ENCODE data around the gene GLRA3. TPM values are rescaled to one million over a fixed set of nuclear protein-coding genes. Genes with fewer than 3 reads are reported as not detected.

The GLRA3 gene
- total and polyA plus RNA-seq, 10 of the 15 experiments (the other 5 are each of a cell fraction or from before 2014, with no cell fraction given), result not detected

DNA sequence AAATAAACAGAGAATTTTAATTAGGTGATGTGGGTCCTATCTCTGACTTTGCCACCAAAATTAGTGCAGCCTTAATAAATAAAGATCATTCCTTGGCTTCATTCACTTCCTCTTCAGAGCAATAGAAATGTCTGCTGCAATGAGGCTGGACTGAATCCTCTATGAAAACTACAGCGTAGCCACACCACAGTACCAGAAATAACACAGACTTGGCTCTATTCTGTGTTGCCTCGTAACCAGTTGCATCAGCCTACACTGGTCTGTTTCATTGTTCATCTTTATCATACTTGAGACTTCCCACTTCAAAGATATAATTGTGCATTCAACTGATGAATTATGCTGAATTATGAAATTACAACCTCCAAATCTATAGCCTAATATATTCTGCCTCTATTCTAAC lies 15.8 kb downstream of the GLRA3 start (continued):
- no peak for TF ChIP-seq E2F8 (IDR thresholded peaks at IDR 0.05; ENCODE audit: low read depth, partially characterized antibody)
- no peak for TF ChIP-seq SUPT20H (IDR thresholded peaks at IDR 0.05; ENCODE audit: borderline replicate concordance, control insufficient read depth, low read depth, low read length)
- TF ChIP-seq SUZ12 (IDR thresholded peaks at IDR 0.05; ENCODE audit: unreplicated experiment), result no peak
- no peak for TF ChIP-seq SP1 (IDR thresholded peaks at IDR 0.05; ENCODE audit: low read depth, low read length)
- no peak for TF ChIP-seq RUNX3 (IDR thresholded peaks at IDR 0.05; ENCODE audit: low read length)
- no peak for TF ChIP-seq POLR2AphosphoS5 (IDR thresholded peaks at IDR 0.05; ENCODE audit: low read length)
- no peak for TF ChIP-seq NBN (IDR thresholded peaks at IDR 0.05)

- Histone ChIP-seq H3K4me1 (ENCODE audit: control insufficient read depth, insufficient read depth, low read length) (no peaks in the 10 kb centered on the region), H3K27me3 (replicated peaks in 1 of 2; ENCODE audit: control insufficient read depth in 2 of 2, insufficient read depth in 2 of 2, low read length in 1 of 2) (no peaks in the 10 kb centered on the region), H4K20me1 (ENCODE audit: control insufficient read depth, insufficient read depth) (no peaks in the 10 kb centered on the region), H3K36me3 (ENCODE audit: control insufficient read depth in 2 of 2, insufficient read depth in 2 of 2, low read length in 1 of 2) (no peaks in the 10 kb centered on the region), H3K9me3 (replicated peaks; ENCODE audit: control insufficient read depth, insufficient read depth, low read length) (no peaks in the 10 kb centered on the region), H3K79me2 (ENCODE audit: control insufficient read depth, insufficient read depth, low read length) (no peaks in the 10 kb centered on the region), H2AFZ (ENCODE audit: control insufficient read depth, low read depth, low read length) (no peak overlapping the region), H3K27ac (ENCODE audit: control insufficient read depth, insufficient read depth) (no peak overlapping the region), H3K4me2 (ENCODE audit: control insufficient read depth, insufficient read depth) (no peak overlapping the region), H3K4me3 (no peak overlapping the region), H3K9ac (ENCODE audit: control insufficient read depth, insufficient read depth, low read length) (no peak overlapping the region)
- in situ Hi-C loops (cut with MboI), result no loop called here
- ChIA-PET RAD21 (ENCODE audit: unreplicated experiment) (no interaction called here), POLR2A (no interaction called here), CTCF (no interaction called here), SMC1A (ENCODE audit: uncharacterized antibody, unreplicated experiment) (no interaction called here)
- ATAC-seq (no peak), DNase-seq (ENCODE audit: low read depth, low spot score) (no peak), FAIRE-seq (no peak)
- BruUV-seq (replicated peaks), result no TSS peak
- intact Hi-C loops (cut with micrococcal nuclease; ENCODE audit: unreplicated experiment), result no loop called here
- 25% methylated on average over 2 of the region's 2 CpGs for WGBS (ENCODE audit: insufficient coverage, insufficient replicate concordance, low lambda C conversion rate, missing lambda C conversion rate)
- TF ChIP-seq ZBED1 (IDR thresholded peaks at IDR 0.05; ENCODE audit: borderline replicate concordance), result no peak
- TF ChIP-seq, protein P1, sequence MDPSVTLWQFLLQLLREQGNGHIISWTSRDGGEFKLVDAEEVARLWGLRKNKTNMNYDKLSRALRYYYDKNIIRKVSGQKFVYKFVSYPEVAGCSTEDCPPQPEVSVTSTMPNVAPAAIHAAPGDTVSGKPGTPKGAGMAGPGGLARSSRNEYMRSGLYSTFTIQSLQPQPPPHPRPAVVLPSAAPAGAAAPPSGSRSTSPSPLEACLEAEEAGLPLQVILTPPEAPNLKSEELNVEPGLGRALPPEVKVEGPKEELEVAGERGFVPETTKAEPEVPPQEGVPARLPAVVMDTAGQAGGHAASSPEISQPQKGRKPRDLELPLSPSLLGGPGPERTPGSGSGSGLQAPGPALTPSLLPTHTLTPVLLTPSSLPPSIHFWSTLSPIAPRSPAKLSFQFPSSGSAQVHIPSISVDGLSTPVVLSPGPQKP (IDR thresholded peaks at IDR 0.05; ENCODE audit: low read depth, low read length), result no peak
- TF ChIP-seq RB1 (IDR thresholded peaks at IDR 0.05; ENCODE audit: borderline replicate concordance), result no peak
- no peak for TF ChIP-seq PML (IDR thresholded peaks at IDR 0.05; ENCODE audit: low read length)
- TF ChIP-seq, protein P2, sequence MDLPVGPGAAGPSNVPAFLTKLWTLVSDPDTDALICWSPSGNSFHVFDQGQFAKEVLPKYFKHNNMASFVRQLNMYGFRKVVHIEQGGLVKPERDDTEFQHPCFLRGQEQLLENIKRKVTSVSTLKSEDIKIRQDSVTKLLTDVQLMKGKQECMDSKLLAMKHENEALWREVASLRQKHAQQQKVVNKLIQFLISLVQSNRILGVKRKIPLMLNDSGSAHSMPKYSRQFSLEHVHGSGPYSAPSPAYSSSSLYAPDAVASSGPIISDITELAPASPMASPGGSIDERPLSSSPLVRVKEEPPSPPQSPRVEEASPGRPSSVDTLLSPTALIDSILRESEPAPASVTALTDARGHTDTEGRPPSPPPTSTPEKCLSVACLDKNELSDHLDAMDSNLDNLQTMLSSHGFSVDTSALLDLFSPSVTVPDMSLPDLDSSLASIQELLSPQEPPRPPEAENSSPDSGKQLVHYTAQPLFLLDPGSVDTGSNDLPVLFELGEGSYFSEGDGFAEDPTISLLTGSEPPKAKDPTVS (IDR thresholded peaks at IDR 0.05; ENCODE audit: low read depth, low read length), result no peak
- TF ChIP-seq NKRF (conservative IDR thresholded peaks at IDR 0.05), result no peak
- no peak for TF ChIP-seq JUND (IDR thresholded peaks at IDR 0.05; ENCODE audit: low read depth, low read length)
- no peak for TF ChIP-seq BCL3 (IDR thresholded peaks at IDR 0.05; ENCODE audit: borderline replicate concordance, insufficient read depth, low read depth, low read length, poor library complexity, severe bottlenecking)
- no peak for TF ChIP-seq ZNF622 (IDR thresholded peaks at IDR 0.05)
These were observed 18.2 kb downstream of the GLRA3 start for GRCh38 chr4:174810834-174811233.
